IMR-90 (cell line): ENCODE data around the gene USH2A. TPM values are rescaled to one million over a fixed set of nuclear protein-coding genes. Genes with fewer than 3 reads are reported as not detected.

ENCODE experiments used
- ATAC-seq: fragments of 200-7000 bp; cut with Tn5 transposase; 2 replicates; pipeline ENCODE4 v1.9.1; 2020; ENCODE audit warnings: low read depth, mild to moderate bottlenecking, moderate library complexity
- BruUV-seq: library from RNA; stranded (reverse); fragments of 400-500 nt; replicated peaks from 2 replicates; lab custom pipeline; 2021; lab: Mats Ljungman, UMichigan
- CTCF ChIA-PET: fragments of 300-600 bp; formaldehyde crosslinking; extraction: SDS; loops from one replicate; lab custom pipeline; 2021; ENCODE audit warnings: antibody characterized with exemption; lab: Yijun Ruan, JAX
- POLR2A ChIA-PET: fragments of 300-600 bp; sonication (Branson Sonifier 250); formaldehyde crosslinking; loops from one replicate; lab custom pipeline; 2022; ENCODE audit warnings: antibody characterized with exemption; ENCODE audit not compliant: unreplicated experiment; lab: Charles Lee
- DNase-seq: peaks from one replicate; pipeline ENCODE4 v3.0.0; 2013
- H2AFZ ChIP-seq: replicated peaks from 2 replicates; pipeline ENCODE3; 2013; ENCODE audit warnings: low read length, mild to moderate bottlenecking; ENCODE audit not compliant: poor library complexity
- H2AK5ac ChIP-seq: 2 replicates; pipeline ENCODE4 v1.6.1; 2013; ENCODE audit warnings: low read depth, low read length, inconsistent platforms
- H2AK9ac ChIP-seq: replicated peaks from 2 replicates; pipeline ENCODE3; 2013; ENCODE audit warnings: mild to moderate bottlenecking, low read depth, low read length, moderate library complexity; ENCODE audit not compliant: poor library complexity
- H2BK120ac ChIP-seq: 2 replicates; pipeline ENCODE4 v1.6.1; 2013; ENCODE audit warnings: low read depth, low read length, inconsistent platforms
- H2BK15ac ChIP-seq: 3 replicates; pipeline ENCODE4 v1.6.1; 2013; ENCODE audit warnings: low read depth, low read length, inconsistent platforms
- H2BK20ac ChIP-seq: 2 replicates; pipeline ENCODE4 v1.6.1; 2013; ENCODE audit warnings: low read depth, mild to moderate bottlenecking, inconsistent platforms, low read length, moderate library complexity
- H2BK5ac ChIP-seq: 2 replicates; pipeline ENCODE4 v1.6.1; 2013; ENCODE audit warnings: mild to moderate bottlenecking, low read depth, low read length, inconsistent platforms; ENCODE audit not compliant: poor library complexity, severe bottlenecking
- H3K14ac ChIP-seq: replicated peaks from 2 replicates; pipeline ENCODE4 v1.6.1; 2013; ENCODE audit warnings: low read depth, low read length, inconsistent platforms
- H3K18ac ChIP-seq: 2 replicates; pipeline ENCODE4 v1.6.1; 2013; ENCODE audit warnings: low read depth, low read length, control low read depth
- H3K23ac ChIP-seq: 2 replicates; pipeline ENCODE4 v1.6.1; 2013; ENCODE audit warnings: low read depth, low read length, inconsistent platforms
- H3K27ac ChIP-seq: 2 replicates; pipeline ENCODE4 v1.5.1; 2013; ENCODE audit warnings: mild to moderate bottlenecking, control low read depth, low read length; ENCODE audit not compliant: insufficient read depth
- H3K27me3 ChIP-seq: 2 replicates; pipeline ENCODE4 v1.6.1; 2013; ENCODE audit warnings: low read length; ENCODE audit not compliant: control insufficient read depth, insufficient read depth
- H3K36me3 ChIP-seq: 2 replicates; pipeline ENCODE4 v1.6.1; 2013; ENCODE audit warnings: low read length, mixed read lengths; ENCODE audit not compliant: control insufficient read depth, insufficient read depth
- H3K4ac ChIP-seq: 2 replicates; pipeline ENCODE4 v1.6.1; 2013; ENCODE audit warnings: low read depth, low read length, inconsistent platforms
- H3K4me1 ChIP-seq: 2 replicates; pipeline ENCODE4 v1.6.1; 2013; ENCODE audit warnings: low read length, mixed read lengths; ENCODE audit not compliant: control insufficient read depth, insufficient read depth
- H3K4me2 ChIP-seq: 2 replicates; pipeline ENCODE4 v1.6.1; 2013; ENCODE audit warnings: low read depth, mild to moderate bottlenecking, control low read depth, low read length, moderate library complexity
- H3K4me3 ChIP-seq: 2 replicates; pipeline ENCODE4 v1.5.1; 2013; ENCODE audit warnings: low read depth, mild to moderate bottlenecking, control low read depth, low read length, moderate library complexity; ENCODE audit not compliant: insufficient read depth
- H3K56ac ChIP-seq: 2 replicates; pipeline ENCODE4 v1.6.1; 2013; ENCODE audit warnings: low read length, inconsistent platforms; ENCODE audit not compliant: insufficient read depth; ENCODE audit errors: extremely low read depth
- H3K79me1 ChIP-seq, 2 experiments: 2 replicates each; pipeline ENCODE4 v1.6.1; 2013; ENCODE audit warnings: low read length in 2 of 2, inconsistent platforms in 1 of 2, low read depth in 1 of 2
- H3K9ac ChIP-seq: 2 replicates; pipeline ENCODE4 v1.6.1; 2013; ENCODE audit warnings: low read depth, low read length, control low read depth
- H3K9me1 ChIP-seq: 2 replicates; pipeline ENCODE4 v1.6.1; 2013; ENCODE audit warnings: low read length, inconsistent platforms; ENCODE audit not compliant: insufficient read depth
- H3K9me3 ChIP-seq: 2 replicates; pipeline ENCODE4 v1.6.1; 2013; ENCODE audit warnings: low read length; ENCODE audit not compliant: control insufficient read depth, insufficient read depth
- H4K20me1 ChIP-seq: 2 replicates; pipeline ENCODE4 v1.6.1; 2013; ENCODE audit warnings: low read length, inconsistent platforms; ENCODE audit not compliant: insufficient read depth
- H4K5ac ChIP-seq: 2 replicates; pipeline ENCODE4 v1.6.1; 2013; ENCODE audit warnings: mild to moderate bottlenecking, low read depth, low read length, control low read depth
- H4K8ac ChIP-seq, 2 experiments: 2 replicates each; pipeline ENCODE4 v1.6.1; 2013; ENCODE audit warnings: low read depth in 2 of 2, low read length in 2 of 2, control low read depth in 1 of 2, inconsistent platforms in 1 of 2
- H4K91ac ChIP-seq: 2 replicates; pipeline ENCODE4 v1.6.1; 2013; ENCODE audit warnings: low read depth, low read length, inconsistent platforms; ENCODE audit not compliant: insufficient read depth
- BHLHE40 ChIP-seq: fragments of 150-350 bp; IDR thresholded peaks from 2 replicates; pipeline ENCODE4 v1.6.1; 2016; ENCODE audit warnings: mild to moderate bottlenecking, low read depth, low read length
- CEBPB ChIP-seq: IDR thresholded peaks from 2 replicates; pipeline ENCODE4 v1.6.1; 2012; ENCODE audit warnings: low read depth, low read length, improper control_type of control experiment
- CHD1 ChIP-seq: IDR thresholded peaks from 2 replicates; pipeline ENCODE4 v1.6.1; 2012; ENCODE audit warnings: low read depth, low read length, improper control_type of control experiment
- CTCF ChIP-seq: conservative IDR thresholded peaks from 2 replicates; pipeline ENCODE4 v1.5.1; 2012; ENCODE audit warnings: mild to moderate bottlenecking, low read depth, low read length, improper control_type of control experiment
- ELK1 ChIP-seq: fragments of 150-350 bp; IDR thresholded peaks from 2 replicates; pipeline ENCODE4 v1.6.1; 2016; ENCODE audit warnings: low read depth, mild to moderate bottlenecking, low read length, moderate library complexity, borderline replicate concordance
- FOS ChIP-seq: fragments of 150-350 bp; IDR thresholded peaks from 2 replicates; pipeline ENCODE4 v1.6.1; 2016; ENCODE audit warnings: low read depth, low read length
- MAFK ChIP-seq: IDR thresholded peaks from 2 replicates; pipeline ENCODE4 v1.6.1; 2012; ENCODE audit warnings: low read depth, low read length, improper control_type of control experiment
- MAZ ChIP-seq: IDR thresholded peaks from 2 replicates; pipeline ENCODE4 v1.6.1; 2012; ENCODE audit warnings: low read depth, mild to moderate bottlenecking, low read length, improper control_type of control experiment, moderate library complexity, borderline replicate concordance
- MXI1 ChIP-seq: IDR thresholded peaks from 2 replicates; pipeline ENCODE4 v1.6.1; 2012; ENCODE audit warnings: low read depth, mild to moderate bottlenecking, low read length, moderate library complexity, borderline replicate concordance
- NFE2L2 ChIP-seq: fragments of 150-350 bp; IDR thresholded peaks from 2 replicates; pipeline ENCODE4 v1.6.1; 2016; ENCODE audit warnings: low read depth, mild to moderate bottlenecking, low read length
- RAD21 ChIP-seq: IDR thresholded peaks from 2 replicates; pipeline ENCODE4 v1.6.1; 2012; ENCODE audit warnings: low read length, improper control_type of control experiment
- RCOR1 ChIP-seq: IDR thresholded peaks from 2 replicates; pipeline ENCODE4 v1.6.1; 2012; ENCODE audit warnings: mild to moderate bottlenecking, low read length, improper control_type of control experiment; ENCODE audit not compliant: insufficient replicate concordance
- RFX5 ChIP-seq: IDR thresholded peaks from 2 replicates; pipeline ENCODE4 v1.8.0; 2012; ENCODE audit warnings: low read depth, mild to moderate bottlenecking, low read length, moderate library complexity
- SMC3 ChIP-seq: fragments of 150-350 bp; IDR thresholded peaks from 2 replicates; pipeline ENCODE4 v1.6.1; 2016; ENCODE audit warnings: low read depth, mild to moderate bottlenecking, antibody characterized with exemption, low read length, moderate library complexity
- WGBS, 2 experiments: methylation state at CpG; one replicate each; pipeline versions ENCODE4 v1.1.5 to v1.1.7; 2013; ENCODE audit warnings: missing lambda C conversion rate in 2 of 2; ENCODE audit not compliant: insufficient read length in 1 of 2; ENCODE audit errors: extremely low coverage in 2 of 2; 5-methylcytosine and 5-hydroxymethylcytosine counted together
- dilution Hi-C: fragments of 300-500 bp; cut with HindIII; formaldehyde crosslinking; loops from one replicate; pipeline ENCODE4 v1.14.3; 2018; ENCODE audit warnings: low sequenced_read_pairs; ENCODE audit not compliant: unreplicated experiment
- in situ Hi-C: fragments of 300-500 bp; cut with MboI; formaldehyde crosslinking; loops from 3 replicates; pipeline ENCODE4 v1.14.3; 2019; ENCODE audit warnings: low sequenced_read_pairs, inconsistent platforms, mixed read lengths
- intact Hi-C: fragments of 100-400 bp; cut with micrococcal nuclease; formaldehyde crosslinking; loops from 2 replicates; pipeline ENCODE4 v1.10.0; 2022
- polyA plus RNA-seq, 3 experiments: library from polyadenylated mRNA; depleted of rRNA; stranded (reverse); fragments of >200 nt; gene quantifications; 2 replicates each; pipeline ENCODE4 v1.2.3, GENCODE V29; 2012; ENCODE audit warnings: low replicate concordance in 1 of 3
- total RNA-seq: library from RNA; depleted of rRNA; stranded (reverse); fragments of >200 nt; gene quantifications from 2 replicates; pipeline ENCODE4 v1.2.3, GENCODE V29; 2012

USH2A gene
- total and polyA plus RNA-seq, 2 of the 4 experiments (the other 2 are of a cell fraction) = under 0.01 to 0.02 TPM

- dilution Hi-C loops = no loop called here
- no peak for TF ChIP-seq MAFK
- no peak for TF ChIP-seq MXI1
- TF ChIP-seq CTCF = no peak
- no peak for TF ChIP-seq RCOR1
- no peak for TF ChIP-seq FOS
- TF ChIP-seq NFE2L2 = no peak
- TF ChIP-seq BHLHE40 = no peak
- TF ChIP-seq RAD21 = no peak
- no peak for TF ChIP-seq CEBPB
- no peak for TF ChIP-seq SMC3
- no peak for TF ChIP-seq RFX5
- TF ChIP-seq ELK1 = no peak
- TF ChIP-seq CHD1 = no peak
- TF ChIP-seq MAZ = no peak
- CTCF ChIA-PET = interaction anchor here (1.1 kb wide), 1 partner anchor 9 kb away, joined by 3 read pairs; no protein-coding TSS in a partner anchor
Measured at GRCh38 chr1:215754112-215754511, 669.1 kb downstream of the USH2A start.

More at GRCh38 chr1:215754112-215754511, 669.1 kb downstream of the USH2A start:
- no peak overlapping the region for H2AK5ac ChIP-seq
- DNase-seq = no peak
- H2BK5ac ChIP-seq = no peak overlapping the region
- no CpG with 5 or more reads among the region's 4 CpGs for WGBS, 2 experiments
- BruUV-seq = no TSS peak
- peaks cover 1% of the 10 kb centered on the region; the same call in 1 of the 2 replicates for H3K4me1 ChIP-seq
- no peak overlapping the region for H4K91ac ChIP-seq
- no peak overlapping the region for H2AFZ ChIP-seq
- no peak overlapping the region for H3K14ac ChIP-seq
- H3K56ac ChIP-seq = no peak overlapping the region
- H2BK15ac ChIP-seq = no peak overlapping the region
- H3K27me3 ChIP-seq = no peaks in the 10 kb centered on the region
- H3K9me1 ChIP-seq = no peaks in the 10 kb centered on the region
- no peak overlapping the region for H4K8ac ChIP-seq
- no peaks in the 10 kb centered on the region for H3K79me1 ChIP-seq
- no peak overlapping the region for H2AK9ac ChIP-seq
- intact Hi-C loops (no loop called here), in situ Hi-C loops (no loop called here)
- H3K27ac ChIP-seq = no peak overlapping the region
- H3K18ac ChIP-seq = no peak overlapping the region
- H3K9ac ChIP-seq = no peak overlapping the region
- H3K36me3 ChIP-seq = no peaks in the 10 kb centered on the region
- H3K23ac ChIP-seq = no peak overlapping the region
- no peak overlapping the region for H3K4me3 ChIP-seq
- no peaks in the 10 kb centered on the region for H4K20me1 ChIP-seq
- H2BK20ac ChIP-seq = no peak overlapping the region
- no peaks in the 10 kb centered on the region for H3K9me3 ChIP-seq
- POLR2A ChIA-PET = no interaction called here
- H2BK120ac ChIP-seq = no peak overlapping the region
- no peak for ATAC-seq
- H3K4me2 ChIP-seq = no peak overlapping the region
- H3K4ac ChIP-seq = no peak overlapping the region
- H4K5ac ChIP-seq = no peak overlapping the region
